ENCODE results near the gene FAM131B.

DNA sequence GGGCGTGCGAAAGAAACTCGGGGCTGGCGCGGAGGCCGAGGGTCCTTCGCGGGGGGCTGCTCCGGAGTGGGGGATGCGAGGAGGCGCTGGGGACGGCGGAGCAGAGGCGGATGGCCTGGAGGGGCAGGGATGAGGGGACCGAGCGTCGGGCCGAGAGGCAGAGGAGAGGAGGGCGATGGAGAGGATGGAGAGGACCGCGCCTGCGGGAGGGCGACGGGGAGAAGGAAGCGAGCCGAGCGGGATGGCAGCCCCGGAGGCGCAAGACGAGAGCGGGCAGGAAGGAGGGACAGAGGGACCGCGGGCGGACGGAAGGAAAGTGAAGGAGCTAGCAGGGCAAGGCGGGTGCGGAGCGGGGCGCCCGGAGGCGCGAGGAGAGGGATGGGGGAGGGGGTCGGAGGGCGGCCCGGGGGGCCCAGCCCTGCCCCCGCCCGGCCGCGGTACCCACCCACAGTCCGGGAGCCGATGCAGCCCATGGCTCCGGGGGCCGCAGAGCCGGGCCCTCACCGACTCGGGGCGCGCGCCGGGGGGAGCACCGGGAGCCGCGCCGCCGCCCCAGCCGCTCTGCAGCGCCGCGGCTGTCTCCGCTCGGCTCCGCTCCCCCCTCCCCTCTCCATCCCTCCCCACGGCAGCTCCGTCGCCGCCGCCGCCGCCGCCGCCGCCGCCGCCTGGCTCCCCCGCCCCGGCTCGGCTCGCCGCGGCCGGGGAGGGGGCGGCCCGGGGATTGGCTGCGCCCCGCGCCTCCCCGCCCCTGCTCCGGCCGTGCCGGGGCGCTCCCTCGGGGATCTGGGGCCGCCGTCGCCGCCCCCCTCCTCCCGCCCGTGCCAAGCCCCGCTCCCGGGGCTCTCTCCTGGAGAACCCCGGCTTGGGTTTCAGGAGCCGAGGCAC, at the start of gene FAM131B:
- TF ChIP-seq, protein P1, sequence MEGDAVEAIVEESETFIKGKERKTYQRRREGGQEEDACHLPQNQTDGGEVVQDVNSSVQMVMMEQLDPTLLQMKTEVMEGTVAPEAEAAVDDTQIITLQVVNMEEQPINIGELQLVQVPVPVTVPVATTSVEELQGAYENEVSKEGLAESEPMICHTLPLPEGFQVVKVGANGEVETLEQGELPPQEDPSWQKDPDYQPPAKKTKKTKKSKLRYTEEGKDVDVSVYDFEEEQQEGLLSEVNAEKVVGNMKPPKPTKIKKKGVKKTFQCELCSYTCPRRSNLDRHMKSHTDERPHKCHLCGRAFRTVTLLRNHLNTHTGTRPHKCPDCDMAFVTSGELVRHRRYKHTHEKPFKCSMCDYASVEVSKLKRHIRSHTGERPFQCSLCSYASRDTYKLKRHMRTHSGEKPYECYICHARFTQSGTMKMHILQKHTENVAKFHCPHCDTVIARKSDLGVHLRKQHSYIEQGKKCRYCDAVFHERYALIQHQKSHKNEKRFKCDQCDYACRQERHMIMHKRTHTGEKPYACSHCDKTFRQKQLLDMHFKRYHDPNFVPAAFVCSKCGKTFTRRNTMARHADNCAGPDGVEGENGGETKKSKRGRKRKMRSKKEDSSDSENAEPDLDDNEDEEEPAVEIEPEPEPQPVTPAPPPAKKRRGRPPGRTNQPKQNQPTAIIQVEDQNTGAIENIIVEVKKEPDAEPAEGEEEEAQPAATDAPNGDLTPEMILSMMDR (IDR thresholded peaks at IDR 0.05; ENCODE audit: poor library complexity), result no peak
- TF ChIP-seq EZH2phosphoT487 (IDR thresholded peaks at IDR 0.05; ENCODE audit: low read depth, severe bottlenecking, unreplicated experiment), result no peak

All from hepatocyte (in vitro differentiated cells).